ELF-1 (cell line): ENCODE data around the gene TANC2.

Source experiments
- DNase-seq: peaks from one replicate; pipeline ENCODE4 v3.0.0-alpha.2; 2016; ENCODE audit warnings: low read depth, low spot score

The TANC2 gene

DNA sequence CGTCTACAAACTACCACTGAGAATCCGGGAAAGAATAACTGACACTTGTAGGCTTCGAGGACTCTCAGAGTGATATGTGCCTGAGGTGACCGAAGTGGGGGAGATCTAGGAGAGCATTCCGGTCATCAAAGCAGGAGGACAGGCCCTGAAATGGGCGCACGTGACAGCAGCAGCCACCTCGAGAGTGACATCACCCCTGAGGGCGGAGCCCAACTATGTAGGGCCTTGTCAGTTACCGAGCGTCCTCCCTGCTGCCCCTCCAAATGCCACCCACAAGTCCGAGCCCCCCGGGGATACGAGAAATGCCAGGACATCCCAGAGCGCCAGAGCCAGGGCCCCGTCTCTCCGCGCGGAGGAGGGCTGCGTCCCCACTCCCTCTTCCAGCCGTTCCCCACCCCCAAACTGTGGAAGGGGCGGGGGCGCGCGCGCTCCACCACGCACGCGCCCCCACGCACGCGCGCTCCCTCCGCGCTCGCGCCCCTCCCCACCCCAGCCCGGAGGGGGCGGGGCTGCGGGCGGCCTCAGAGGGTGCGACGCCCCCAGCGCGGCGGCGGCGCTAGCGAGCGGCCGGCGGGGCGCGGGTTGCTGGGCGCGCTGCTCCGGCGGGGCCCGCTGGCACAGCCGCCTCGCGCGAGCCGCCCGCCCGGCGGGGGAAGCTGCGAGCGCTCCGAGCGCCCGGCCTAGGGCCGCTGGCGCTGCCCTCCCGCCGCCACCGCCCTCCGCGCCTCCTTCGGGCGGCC is at the start of gene TANC2:
TANC2 (plus strand) TSS at position 550 of the 740 bp plus-strand sequence. CDS start 43,325 bp downstream, outside the sequence.
- peak; percentile 87 for DNase-seq

DNA sequence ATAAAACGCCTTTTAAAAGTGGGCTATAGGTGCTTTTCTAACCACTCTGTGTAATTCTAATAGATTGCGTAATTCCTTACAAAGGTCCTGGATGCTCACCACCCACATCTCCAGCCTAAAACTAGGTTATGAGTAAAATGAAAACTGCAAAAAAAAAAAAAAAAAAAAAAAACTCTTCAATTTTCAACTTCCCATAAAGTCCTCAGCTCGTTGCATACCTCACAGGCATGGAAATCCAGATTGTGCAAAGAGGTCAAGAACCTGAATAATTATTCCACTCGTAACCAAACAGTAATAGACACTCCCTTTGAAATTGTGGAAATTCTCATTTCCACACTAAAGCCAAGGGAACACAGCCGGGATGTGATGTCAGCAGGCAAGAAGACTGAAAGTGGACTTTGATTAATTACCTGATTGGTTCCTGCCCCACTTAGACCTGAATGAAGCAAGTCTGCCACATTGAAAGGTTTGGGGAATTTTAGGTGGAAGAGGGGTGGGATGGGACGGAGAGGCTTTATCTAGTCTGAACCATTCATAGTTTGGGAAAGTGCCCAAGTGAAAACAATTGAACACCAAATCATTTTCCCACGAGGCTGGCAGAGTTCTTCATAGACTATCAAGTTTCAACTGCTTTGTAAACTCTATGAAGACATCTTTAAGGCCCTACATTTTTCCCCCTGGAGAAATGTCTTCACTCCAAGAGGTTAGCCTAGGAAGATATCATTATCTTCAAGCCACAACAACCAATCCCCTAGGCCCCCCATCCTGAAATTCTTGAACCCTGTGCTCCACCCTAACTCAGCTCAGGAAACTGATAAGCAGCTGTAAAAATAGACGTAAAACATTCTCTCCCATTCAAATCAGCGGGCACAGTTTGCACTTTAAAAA is 49.1 kb upstream of the TANC2 start:
- no peak for DNase-seq

DNA sequence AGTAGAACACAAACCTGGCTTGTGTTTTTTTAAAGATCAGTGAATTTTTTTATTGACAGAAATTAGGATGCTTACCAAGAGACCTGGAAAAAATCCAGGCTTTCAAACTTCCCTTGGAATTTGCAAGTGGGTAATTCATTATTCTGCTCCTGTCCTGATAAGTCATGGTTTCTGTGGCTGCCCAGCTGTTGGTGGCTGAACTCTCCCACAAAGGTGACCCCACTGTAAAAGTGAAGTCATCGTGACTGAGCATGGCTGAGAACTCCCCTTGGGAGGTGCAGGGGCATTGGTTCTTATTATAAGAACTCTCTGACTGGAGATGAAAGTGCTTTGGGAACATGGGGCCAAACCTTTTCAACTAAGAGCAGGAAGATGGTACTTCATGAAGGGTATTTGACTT is 46.6 kb upstream of the TANC2 start:
- DNase-seq = no peak

DNA sequence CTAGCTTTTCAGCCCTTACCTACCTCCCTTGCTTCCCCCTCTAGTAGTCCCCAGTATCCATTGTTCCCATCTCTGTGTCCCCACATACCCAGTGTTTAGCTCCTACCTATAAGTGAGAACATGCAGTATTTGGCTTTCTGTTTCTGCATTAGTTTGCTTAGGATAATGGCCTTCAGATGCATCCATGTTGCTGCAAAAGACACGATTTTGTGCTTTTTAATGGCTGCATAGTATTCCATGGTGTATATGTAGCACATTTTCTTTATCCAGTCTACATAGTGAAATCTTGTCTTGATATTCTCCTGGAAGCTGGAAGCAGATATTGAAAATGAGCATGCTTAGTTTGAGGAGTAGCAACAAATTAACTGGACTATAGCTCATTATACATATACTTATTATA is 45.7 kb upstream of the TANC2 start:
- DNase-seq = no peak

DNA sequence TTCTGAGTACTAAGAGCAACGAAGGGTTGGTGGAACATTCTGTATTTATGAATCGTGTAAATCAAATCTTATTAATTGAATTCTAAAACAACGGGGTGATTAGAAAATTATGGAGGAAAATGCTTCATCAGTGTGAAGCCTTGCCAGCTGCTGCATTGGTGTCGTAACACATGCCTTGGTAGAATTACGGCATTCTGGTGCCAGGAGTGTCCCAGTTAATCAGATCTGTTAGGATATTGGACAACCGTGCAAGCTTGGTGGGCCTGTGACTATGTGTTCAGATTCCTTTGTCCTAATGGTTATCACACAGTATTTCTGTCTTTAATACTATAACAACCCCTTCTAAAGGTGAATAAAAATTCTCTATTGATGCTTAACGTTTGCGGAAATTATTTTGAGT is 44.2 kb upstream of the TANC2 start:
- DNase-seq = no peak

DNA sequence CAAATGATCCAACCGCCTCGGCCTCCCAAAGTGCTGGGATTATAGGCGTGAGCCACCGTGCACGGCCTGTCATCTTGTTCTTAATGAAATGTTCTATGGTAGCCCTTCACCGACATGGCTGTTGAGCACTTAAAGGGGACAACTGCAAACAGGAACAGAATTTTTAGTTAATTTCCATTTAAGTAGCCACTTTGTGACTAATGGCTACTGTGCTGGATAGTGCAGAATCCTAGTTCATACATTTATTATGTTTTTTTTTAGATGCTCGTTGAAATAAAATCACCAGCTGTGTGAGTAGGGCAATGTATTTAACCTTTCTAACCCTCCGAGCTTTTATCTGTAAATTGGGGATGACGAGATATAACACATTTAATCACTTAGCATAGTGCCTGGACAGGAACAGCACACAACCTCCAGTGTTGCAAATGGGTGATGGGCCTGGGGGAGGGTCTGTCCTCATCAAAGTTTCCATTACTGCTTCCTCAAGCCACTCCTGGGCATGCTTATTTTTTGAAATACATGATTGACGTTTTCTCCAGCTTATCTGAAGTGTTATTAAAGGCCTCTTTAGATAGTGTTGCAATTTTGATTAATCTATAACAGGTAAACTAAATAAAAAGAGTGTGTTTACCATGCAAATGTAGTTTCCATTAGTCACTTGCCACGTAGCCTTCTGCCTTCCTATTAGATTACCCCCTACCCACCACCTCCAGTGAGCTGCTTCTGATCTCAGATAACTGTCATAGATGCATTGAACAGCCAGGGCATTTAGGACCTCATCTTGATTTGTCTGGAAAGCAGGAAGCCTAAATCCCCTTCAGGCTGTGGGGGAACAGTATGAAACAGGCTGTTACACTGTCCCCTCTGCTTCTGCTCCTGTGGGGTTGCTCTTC is 42.5 kb upstream of the TANC2 start:
- DNase-seq = no peak

DNA sequence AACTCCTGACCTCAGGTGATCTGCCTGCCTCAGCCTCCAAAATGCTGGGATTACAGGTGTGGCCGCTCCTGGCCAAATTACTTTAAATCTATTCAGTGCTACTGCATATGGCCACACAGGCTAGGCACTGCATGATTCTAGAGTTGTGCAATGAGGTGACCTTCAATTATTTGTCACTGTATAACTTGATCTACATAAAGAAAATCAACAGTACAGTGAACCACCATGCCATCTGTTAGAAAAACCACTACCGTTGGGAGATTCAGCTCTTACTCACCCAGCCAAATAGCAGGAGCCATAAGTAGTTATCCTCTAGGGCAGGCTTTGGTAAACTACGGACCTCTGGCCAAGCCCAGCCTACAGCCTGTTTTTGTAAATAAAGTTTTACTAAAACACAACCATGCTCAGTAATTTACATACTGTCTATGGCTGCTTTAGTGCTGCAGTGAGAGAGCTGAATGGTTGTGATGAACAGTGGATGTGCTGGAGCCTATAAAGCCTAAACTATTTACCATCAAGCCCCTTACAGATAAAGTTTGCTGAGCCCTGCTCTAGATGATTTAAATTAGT is 40.7 kb upstream of the TANC2 start:
- DNase-seq = no peak

DNA sequence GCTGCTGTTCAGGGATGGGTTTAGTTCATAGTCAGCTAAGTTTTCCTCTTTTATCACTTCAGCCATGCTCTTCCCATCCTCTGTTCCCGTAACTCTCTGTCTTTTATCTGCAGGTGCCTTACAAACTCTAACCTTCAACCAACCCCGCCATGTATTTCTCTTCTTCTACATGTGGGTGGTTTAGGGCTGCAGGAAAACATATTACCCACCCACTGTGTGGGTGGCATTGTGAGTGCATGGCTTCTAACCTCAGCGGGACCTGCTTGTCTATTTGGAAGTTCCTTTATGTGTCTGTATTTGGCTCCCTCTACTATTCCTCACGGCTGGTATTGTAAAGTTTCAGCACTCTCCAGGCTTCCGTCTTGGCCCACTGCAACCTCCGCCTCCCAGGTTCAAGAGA is 39.0 kb upstream of the TANC2 start:
- DNase-seq = no peak

DNA sequence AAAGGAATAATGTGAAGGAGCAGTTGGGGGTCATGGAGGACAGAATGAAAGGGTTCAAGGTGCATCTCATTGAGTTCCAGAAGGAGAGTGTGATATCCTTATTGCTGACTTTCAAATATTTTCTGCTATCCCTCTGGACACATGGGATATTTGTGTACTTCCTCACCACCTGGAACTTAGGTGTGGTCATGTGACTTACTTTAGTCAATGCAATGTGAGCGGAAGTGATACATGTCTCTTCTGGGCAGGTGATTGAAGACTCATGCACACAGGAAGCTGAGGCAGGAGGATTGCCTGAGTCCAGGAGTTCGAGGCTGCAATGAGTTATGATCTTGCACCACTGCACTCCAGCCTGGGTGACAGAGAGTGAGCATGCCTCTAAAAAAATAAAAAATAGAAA is 36.7 kb upstream of the TANC2 start:
- no peak for DNase-seq

DNA sequence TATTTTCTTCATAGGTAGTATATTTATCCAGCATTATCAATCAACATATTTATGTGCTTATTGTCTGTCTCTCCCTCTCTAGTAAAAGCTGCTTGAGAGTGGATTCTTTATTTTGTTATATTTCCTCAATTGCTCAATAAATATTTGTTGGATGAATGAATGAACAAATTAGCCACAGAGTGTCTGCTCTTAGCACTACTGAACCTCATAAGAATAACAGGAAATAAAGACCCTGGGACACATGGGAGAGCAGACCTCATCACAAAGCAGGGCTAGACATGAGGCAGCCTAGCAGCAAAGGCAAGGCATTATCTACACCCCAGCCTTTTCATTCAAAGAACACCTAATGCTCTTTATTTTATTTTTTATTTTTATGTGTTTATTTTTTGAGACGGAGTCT is 34.9 kb upstream of the TANC2 start:
- DNase-seq = no peak

DNA sequence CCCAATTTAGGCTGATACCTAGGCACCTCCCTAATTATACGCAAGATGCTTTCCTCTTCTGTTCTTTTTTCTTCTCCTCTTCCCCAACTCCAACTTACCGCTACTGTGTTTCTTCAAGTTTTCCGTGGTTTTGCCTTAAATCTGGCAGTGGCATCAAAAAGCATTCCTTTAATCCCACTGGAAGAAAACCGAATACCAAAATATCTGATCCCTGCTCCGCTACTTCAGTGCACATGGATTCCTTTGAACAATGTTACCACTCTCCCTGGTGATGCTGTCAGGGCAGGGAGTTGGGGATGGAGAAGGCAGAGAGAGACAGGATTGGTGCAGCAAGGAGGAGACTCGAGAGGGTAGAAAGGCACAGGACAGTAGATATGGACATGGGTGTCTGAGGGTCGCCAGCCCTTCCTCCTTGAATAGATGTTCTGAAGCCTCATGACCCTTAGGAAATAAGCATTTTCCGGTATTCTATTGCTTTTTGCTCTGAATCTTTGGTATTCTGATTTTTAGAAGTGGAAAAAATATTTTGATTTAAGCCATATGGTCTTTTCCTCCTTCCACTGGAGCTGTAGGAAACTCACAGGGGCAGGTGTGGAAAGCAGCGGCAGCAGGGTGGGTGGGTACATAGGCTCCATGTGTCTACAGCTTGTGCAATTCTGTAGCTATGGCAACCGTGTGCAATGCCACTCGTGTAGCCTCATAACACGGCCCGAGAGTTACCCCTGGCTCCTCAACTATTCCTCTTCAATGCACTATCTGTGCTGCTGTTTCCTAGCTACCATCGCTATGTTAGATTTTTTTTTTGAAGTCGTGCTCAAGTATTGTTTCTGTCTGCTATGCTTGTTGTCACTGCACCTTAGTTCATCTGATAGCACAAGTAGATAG is 32.3 kb upstream of the TANC2 start:
- DNase-seq = no peak

DNA sequence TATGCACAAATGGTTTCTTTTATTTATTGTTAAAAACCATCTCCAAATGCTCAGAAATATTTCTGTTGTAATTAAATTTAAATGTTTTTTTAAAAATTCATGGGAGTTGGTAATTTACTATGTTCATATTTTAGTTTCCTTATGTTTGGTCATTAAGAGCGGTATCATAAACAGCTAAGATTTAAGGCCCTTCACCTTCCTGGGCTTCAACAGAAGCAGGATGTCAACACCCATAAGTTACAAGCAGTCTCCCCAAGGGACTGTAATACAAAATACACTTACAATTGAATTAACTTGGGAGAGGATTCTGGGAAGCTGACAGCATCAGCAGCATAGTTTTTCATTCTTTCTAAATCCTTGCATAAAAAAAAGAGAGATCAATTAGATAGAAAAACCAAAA is 30.9 kb upstream of the TANC2 start:
- DNase-seq = no peak

DNA sequence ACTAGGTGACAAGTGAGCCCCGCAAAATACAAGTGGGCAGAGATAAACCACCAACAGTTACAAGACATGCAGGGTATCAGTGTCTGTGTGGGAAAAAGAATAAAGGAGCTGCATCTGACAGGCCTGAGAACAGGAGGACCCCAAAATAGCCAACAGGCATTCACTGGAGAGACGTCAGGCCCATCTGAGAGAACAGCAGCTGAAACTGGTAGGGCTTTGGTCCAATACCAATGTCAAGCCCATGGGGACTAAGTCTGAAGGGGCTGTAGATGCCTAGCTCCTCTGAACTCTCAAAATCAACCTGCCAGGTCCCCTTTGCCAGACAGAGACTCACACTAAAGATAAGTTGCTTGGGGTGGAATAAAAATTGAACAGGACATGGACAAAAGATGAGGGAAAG is 30.5 kb upstream of the TANC2 start:
- no peak for DNase-seq

DNA sequence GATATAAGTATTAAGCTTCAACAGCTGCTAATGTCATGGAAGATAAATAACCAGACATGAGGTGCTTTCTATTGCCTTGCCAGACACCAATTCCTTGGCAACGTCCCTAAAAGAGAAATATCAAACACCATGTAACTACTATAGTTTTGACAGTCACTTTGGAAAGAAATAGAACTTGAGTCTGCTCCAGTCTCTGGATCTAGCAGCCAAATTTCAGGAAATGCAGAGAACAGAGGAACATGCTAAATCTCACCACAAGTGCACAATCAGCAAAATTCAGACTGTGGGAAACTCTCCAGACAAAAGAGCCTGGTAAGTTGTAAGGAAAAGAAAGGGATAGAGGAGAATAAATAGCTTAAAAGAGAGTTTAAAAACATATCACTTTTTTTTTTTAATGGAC is 28.4 kb upstream of the TANC2 start:
- DNase-seq = no peak

DNA sequence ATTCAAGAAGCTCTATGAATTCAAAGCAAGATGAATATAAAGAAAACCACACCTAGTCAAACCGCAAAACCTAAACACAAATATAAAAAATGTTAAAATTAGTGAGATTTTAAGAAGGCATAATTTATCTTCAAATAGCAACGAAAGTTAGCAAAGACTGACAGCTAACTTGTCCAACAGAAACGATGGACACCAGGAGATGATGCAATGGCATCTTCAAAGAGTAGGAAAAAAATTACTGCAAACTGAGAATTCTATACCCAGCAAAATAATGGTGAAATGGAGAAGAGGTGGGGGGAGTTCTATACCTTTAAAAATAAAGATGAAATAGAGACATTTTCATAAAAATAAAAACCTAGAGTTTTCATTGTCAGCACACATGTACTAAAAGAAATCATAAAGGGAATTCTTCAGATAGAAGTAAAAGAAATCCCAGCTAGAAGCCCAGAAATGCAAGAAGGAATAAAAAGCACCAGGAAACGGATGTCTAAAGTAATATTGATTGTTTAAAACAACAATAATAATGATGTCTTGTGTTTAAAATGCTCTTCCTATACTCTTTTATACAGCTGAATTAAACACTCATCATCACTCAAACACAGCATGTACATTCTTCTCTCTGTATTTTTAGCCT is 24.6 kb upstream of the TANC2 start:
- DNase-seq = no peak

DNA sequence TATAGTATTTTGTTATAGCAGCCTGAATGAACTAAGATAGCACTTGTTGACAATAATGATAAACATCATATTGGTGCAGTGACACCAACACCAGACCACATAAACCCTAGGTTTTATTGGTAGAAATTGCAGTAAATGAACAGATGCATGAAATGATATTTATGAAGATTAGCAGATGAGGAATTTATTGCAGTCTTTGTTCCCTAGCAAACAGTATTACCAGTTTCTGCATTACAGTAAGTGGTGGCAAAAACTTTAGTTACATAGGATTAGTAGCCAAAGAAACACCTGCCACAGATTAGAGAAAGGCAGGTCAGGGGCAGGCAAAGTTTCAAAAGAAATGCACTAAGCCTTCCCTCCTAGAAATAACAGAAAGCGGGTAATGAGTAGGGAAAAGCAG is 17.7 kb upstream of the TANC2 start:
- no peak for DNase-seq

DNA sequence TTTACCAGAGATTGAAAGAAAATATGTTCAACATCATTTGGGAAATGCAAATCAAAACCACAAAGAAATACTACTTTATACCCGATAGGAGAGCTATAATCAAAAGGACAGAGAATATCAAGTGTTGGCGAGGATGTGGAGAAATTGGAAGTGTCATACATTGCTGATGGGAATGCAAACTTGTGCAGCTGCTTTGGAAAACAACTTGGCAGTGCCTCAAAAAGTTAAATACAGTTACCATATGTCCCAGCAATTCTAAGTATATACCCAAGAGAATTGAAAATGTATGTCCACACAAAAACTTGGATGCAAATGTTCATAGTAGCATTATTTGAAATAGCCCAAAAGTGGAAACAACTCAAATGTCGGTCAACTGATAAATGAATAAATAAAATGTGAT is 17.0 kb upstream of the TANC2 start:
- no peak for DNase-seq

DNA sequence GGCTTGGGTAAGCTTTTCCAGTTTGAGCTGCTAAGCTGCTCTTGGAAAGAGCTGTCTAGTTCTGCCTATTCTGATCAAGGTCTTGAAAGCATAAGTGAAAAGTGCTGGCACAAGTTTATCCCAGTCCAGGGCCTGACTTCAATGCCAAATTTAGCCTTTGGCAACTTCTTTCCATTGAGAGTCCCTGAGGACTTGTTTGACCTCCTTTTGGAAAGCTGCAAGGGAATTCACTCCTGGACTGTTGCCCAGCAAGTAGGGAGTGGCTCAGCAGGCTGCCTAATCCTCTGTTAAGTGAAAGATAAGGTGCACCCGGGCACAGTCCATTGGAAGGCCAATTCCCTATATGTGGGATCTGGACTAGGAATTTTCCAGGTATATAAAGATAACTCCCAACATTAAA is 16.0 kb upstream of the TANC2 start:
- peak; percentile 11 for DNase-seq

DNA sequence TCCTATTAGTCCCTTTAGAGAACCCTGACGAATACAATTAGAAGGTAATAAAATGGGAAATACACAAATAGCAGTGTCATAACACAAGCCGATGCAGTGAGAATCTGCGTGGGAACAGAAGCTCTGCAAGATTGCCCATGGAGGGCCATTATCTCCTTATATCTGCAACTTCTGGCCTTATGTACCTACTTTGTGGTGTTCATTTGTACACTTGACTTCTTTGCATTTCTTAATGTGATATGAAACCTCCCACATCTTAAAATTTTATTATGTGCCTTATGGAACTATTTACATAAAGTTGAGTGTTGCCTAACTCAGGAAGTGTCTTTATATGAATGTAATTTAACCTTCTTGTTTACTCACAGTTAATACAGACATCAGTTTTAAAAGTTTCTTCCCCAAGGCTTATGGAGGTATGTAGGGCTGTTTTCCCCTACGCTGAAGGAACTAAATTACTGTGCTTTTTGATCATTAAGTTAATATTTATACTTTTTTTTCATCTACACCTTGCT is 10.1 kb upstream of the TANC2 start:
- DNase-seq = no peak

DNA sequence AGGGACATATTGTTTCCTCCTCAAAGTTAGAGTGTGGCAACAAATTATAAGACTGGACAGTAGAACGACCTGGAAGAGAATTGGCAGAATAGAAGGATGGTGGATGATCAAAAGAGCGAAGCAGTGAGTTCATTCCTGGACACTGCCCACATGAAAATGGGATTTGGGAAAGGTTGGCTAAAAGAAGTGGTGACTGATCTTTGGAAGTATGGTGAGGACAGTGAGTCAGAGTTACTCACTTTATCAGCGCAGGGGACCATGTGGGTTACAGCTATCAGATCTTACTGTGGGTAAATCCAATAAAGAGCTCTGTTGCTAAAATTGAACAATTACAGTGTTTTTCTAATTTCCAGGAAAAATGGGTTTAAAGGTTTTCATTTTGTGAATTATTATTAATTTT is 2.7 kb upstream of the TANC2 start:
- no peak for DNase-seq
